GM19351 (cell line): ENCODE results near the gene DIS3L2.
"Not testable (repeated sequence)": the region's sequence is repeated elsewhere in the genome, so short reads cannot be mapped to it uniquely, and the experiment has no call there.

Source experiments
- ATAC-seq: cut with Tn5 transposase; IDR thresholded peaks from one replicate; pipeline ENCODE4 v1.9.1; 2021; ENCODE audit warnings: mild to moderate bottlenecking, moderate library complexity; ENCODE audit not compliant: unreplicated experiment

Gene DIS3L2

DNA sequence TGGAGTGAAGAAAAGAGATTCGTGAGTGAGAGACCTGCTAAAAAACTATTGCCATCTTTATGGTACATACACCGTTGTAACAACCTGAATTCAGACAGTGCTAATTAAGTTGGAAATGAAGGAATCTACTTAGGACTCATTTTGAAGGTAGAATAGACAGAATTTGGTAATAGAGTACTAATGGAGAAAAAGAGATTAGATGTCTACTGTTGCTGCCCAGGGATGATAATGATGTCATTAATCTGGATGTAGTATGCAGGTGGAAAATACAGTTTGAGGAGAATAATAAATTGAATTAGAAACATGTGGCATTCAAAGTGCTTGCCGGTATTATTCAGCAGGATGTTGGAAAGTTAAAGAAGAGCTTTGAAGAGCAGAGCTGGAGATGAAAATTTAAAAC lies 44.7 kb downstream of the DIS3L2 start:
- ATAC-seq, result no peak

DNA sequence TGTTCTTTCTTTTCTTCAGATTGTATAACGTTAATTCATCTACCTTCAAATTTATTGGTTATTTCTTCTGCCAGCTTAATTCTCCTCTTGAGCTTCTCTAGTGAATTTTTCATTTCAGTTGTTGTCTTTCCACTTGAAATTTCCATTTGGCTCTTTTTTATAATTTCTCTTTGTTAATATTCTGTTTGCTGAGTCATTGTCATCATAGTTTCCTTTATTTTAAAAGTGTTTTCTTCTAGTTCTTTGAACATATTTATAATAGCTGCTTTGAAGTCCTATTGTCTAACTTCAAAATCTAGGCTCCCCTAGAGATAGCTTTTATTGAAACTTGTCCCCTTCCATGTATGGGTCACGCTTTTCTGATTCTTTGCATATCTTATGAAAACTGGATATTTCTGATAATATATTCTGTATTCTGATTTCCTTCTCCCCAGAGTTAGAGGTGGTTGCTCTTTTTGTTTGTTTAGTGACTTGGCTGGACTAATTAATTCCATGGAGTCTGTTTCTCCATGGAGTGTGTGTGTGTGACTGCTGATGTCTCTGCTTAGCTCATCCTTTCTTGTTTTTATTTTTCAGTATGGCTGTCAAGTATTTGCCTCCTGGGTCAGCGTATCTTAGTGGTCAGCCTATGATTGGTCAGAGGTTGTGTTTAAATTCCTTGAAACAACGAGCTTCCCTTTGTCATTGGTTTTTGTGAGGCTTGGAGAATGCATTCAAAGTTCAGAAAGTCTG lies 47.6 kb downstream of the DIS3L2 start:
- no peak for ATAC-seq

- ATAC-seq, result no peak
These were observed 48.2 kb downstream of the DIS3L2 start for GRCh38 chr2:232009639-232010274.

DNA sequence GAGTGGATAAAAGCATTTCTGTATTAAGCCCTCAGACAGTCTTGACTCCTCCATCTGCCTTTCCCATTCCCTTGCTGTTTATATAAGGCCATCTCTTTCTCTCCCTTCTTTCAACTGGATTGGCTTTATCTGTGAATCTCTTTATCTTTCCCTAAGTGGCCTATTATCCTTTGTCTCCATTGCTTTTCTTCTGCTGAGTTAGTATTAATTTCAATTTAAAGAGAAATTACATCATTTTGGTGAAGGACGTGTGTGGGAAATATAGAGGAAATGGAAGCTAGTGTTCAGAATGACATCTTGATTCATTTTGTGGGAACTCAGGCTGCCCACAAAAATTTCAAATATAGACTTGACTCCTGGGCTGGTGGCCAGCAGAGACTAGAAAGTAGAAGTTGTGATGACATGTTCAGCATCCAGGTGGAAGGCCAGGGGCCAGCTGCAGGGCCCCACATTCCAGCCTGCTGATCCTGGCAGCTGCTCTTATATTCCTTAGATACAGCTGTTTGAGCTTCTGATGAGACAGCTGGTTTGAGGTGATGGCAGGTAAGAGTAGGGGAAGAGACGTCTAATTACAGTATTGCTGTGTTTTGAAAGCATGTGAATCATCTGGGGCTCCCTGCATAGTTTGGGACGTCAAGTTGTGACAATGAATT lies 52.3 kb downstream of the DIS3L2 start:
- no peak for ATAC-seq

DNA sequence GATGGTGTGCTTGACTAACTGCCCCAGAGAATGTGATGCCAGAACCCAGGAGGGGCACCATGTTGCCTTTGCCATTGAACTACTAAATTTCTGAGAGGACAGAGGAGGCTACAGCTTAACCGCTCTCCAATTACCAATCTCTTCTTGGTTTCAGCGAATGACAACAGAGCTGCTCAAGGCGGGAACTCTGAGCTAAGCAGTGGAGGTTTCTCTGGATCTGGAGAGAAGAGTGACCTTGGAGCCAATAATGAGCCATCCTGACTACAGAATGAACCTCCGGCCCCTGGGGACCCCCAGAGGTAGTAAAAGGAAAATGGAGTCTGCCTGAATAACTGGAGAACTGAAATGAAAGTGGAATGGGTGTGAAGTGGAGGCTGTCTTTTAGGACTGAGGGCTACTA lies 53.2 kb downstream of the DIS3L2 start:
- no peak for ATAC-seq

DNA sequence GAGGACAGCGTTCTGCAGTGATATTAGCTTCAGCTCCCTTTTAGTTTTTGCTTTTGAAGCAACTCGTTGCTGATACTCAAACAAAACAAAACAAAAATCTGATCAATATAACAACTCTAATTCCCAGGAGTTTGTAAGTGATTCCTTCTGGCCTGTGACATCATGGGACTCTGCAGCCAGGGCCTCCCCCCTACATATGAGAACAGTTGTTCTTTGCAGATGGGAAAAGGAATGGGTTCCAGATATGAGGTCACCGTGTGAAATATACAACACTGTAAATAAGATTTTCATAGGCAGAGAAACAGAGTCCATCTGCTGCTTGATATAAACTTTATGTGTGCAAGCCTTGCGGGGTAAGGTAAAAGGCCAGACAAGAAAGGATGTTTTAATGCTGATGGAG lies 56.7 kb downstream of the DIS3L2 start:
- ATAC-seq, result no peak

GRCh38 chr2:232022718-232023117 lies 61.2 kb downstream of the DIS3L2 start:
- no peak for ATAC-seq

DNA sequence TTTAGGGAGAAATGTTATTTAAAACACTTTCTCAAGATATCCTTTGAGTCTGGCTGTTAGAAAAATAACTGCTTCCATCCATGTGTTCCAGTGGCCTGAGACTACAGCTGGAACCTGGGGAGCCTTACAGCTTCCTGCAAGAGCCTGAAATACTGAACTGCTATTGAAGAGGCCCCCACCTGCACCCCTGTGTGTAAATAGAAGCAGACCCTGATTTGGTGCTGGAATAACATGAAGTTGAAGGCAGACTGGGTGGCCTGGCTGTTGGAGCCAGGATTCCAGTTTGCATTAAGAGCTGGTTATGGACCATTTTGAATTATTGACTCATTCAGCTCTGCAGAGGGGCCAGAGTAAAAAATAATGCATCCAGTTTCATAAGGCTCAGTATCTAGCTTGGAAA lies 61.9 kb downstream of the DIS3L2 start:
- no peak for ATAC-seq

DNA sequence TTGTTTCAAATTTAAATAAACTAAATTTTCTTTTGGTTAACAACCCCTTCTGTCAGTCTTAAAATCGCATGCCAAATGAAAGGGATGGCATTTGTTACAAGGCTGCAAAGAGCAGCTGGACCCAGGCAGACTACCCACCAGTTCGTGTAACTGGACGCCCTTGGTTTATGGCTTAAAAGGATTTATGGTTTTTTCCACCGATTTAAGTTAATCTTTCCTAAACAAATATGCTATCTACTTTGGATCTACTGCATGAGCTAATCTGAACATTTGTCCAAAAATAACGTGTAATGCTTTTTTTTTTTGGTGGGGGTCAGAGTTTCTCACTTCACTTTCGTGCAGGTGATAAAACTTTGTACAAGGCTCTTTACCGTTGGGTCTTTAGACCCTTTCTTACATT lies 62.9 kb downstream of the DIS3L2 start:
- ATAC-seq, result no peak

- peak; percentile 99 for ATAC-seq
These were observed 65.4 kb downstream of the DIS3L2 start for GRCh38 chr2:232026910-232027309.

DNA sequence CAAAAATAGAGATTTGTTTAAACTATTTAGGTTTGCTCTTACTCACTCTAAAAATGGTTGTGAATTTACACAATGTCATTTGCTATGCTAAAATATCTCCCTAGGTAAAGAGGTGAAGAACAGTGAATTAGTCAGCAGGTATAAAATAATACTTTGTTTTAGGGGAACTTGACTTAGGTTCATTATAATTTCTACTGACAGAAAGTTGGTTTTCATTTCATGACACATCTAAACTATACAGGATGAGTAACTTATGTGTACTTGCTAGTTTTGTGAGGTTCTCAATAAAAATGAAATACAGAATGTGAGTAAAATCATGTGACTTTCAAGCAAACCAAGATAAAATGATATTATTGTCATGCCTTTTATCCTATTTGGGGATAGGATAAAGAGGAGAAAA lies 66.0 kb downstream of the DIS3L2 start:
- ATAC-seq, result no peak

GRCh38 chr2:232028071-232028470 lies 66.6 kb downstream of the DIS3L2 start:
- ATAC-seq, result no peak

GRCh38 chr2:232028631-232029030 lies 67.1 kb downstream of the DIS3L2 start:
- no peak for ATAC-seq

DNA sequence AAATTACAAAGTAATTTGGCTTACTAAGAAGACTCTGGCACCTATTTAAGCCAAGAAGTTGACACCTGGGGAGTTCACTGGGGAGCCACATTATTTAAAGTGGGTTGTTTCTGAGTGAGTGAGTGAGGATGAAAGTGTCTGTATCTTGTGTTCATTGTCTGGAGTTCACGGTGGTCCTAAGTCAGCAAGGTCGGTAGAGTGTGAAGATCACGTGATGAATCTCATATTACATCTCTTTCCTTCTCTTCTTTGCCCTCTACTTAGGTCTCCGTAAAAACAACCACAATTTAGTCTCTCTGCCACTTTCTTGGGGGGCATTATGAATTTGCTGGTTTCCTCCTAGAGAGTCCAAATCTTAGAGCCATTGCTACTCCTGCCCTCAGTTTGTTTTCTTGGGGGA lies 67.8 kb downstream of the DIS3L2 start:
- no peak for ATAC-seq

- no peak for ATAC-seq
These were observed 68.7 kb downstream of the DIS3L2 start for GRCh38 chr2:232030229-232030628.

DNA sequence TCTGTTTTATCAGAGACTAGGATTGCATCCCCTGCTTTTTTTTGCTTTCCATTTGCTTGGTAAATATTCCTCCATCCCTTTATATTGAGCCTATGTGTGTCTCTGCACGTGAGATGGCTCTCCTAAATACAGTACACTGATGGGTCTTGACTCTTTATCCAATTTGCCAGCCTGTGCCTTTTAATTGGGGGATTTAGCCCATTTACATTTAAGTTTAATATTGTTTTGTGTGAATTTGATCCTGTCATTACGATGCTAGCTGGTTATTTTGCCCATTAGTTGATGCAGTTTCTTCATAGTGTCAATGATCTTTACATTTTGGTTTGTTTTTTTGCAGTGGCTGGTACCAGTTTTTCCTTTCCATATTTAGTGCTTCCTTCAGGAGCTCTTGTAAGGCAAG lies 73.8 kb downstream of the DIS3L2 start:
- not testable (repeated sequence) for ATAC-seq

- not testable (repeated sequence) for ATAC-seq
These were observed 75.4 kb downstream of the DIS3L2 start for GRCh38 chr2:232036876-232037275.

GRCh38 chr2:232038251-232038880 lies 76.9 kb downstream of the DIS3L2 start:
- ATAC-seq, result no peak

- no peak for ATAC-seq
These were observed 77.5 kb downstream of the DIS3L2 start for GRCh38 chr2:232038881-232039485.

DNA sequence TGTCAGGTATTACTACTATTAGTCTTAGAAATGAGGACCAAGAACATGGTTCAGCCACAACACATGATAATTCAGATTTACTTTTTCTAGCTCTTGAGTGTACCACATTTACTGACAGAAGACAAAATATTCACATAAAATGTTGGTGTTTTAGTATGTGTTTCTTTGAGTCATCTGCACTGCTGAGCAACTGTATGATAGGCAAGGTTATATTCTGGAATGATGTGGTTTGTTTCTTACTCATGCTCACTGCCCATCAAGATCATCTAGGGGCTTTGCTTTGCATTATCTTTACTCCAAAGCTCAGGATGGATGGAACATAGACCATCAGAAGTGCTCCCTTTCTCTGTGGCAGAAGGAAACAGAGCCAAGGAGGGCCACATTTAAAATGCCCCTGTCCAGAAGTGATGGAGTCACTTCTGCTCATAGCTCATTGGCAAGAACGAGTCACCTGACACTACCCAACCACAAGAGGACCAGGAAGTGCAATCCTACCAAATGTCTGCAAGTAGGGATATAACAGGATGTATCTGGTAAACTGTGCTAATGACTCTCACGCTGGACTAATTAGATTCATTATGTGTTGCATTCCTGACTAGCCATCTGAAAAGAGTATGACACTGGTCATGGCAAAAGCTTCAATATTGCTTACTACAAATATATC lies 81.5 kb downstream of the DIS3L2 start:
- ATAC-seq, result no peak

- ATAC-seq, result no peak
These were observed 82.5 kb downstream of the DIS3L2 start for GRCh38 chr2:232043966-232044365.
